Esophagus squamous epithelium (tissue), 4 donors: Measurements from ENCODE around the gene TSR2.

Experiments used
- POLR2A ChIP-seq, 4 donors: fragments of 450-650 bp; IDR thresholded peaks; one replicate each; pipeline ENCODE4 v1.6.1; 2017; ENCODE audit warnings: antibody characterized with exemption in 4 of 4, mild to moderate bottlenecking in 4 of 4, moderate library complexity in 3 of 4
- TF ChIP-seq, protein P1 (sequence below), 6 experiments: fragments of 450-650 bp in 4 of 6; fragments of 200-600 bp in 2 of 6; sonication (generic) in 2 of 6; IDR thresholded peaks; one replicate each; pipeline ENCODE4 v1.5.1; 2016 to 2019; ENCODE audit warnings: antibody characterized with exemption in 6 of 6, mild to moderate bottlenecking in 4 of 6, moderate library complexity in 4 of 6

DNA sequence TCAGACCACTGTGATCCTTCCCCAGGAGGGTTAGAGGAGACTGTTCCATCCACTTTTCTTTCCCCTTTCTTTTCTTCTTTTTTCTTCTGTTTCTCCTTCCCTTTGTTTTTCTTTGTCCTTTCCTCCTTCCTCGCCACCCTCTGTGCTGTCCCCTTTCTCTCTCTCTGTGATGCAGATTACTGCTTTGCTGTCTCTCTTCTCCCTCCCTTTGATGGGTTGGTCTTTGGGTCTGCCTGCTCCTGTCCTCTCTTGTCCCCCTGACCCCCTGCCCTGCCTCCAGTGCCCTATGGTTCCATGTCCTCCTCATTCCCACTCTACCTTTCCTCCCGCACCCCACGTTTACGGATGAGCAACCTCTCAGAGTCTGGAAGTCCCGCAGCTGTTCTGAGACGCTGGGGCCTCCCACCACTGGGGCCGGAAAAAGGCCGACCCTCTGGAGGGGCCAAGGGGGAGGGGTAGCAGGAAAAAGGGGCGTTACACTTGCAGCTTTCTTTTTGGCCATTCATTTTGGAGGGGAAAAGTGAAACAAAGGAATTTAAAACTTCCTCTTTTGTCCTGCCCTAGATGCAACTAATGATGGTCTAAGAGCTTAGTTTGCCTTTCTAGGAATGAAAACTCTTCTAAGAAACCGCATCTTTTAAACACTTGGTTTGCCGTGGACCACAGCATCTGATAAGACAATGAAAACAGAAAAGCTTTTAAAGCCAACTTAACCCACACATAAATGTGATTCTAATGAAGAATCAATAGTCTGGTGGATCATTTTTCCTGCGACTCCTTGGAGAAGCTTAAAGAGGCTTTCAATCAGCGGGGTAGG, 24.5 kb upstream of the TSR2 start:
- TF ChIP-seq, protein P1, sequence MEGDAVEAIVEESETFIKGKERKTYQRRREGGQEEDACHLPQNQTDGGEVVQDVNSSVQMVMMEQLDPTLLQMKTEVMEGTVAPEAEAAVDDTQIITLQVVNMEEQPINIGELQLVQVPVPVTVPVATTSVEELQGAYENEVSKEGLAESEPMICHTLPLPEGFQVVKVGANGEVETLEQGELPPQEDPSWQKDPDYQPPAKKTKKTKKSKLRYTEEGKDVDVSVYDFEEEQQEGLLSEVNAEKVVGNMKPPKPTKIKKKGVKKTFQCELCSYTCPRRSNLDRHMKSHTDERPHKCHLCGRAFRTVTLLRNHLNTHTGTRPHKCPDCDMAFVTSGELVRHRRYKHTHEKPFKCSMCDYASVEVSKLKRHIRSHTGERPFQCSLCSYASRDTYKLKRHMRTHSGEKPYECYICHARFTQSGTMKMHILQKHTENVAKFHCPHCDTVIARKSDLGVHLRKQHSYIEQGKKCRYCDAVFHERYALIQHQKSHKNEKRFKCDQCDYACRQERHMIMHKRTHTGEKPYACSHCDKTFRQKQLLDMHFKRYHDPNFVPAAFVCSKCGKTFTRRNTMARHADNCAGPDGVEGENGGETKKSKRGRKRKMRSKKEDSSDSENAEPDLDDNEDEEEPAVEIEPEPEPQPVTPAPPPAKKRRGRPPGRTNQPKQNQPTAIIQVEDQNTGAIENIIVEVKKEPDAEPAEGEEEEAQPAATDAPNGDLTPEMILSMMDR (IDR thresholded peaks at IDR 0.05) = no peak
- TF ChIP-seq POLR2A (IDR thresholded peaks at IDR 0.05) = no peak
